ENCODE data around the gene MEIS2. TPM values are rescaled to one million over a fixed set of nuclear protein-coding genes. Genes with fewer than 3 reads are reported as not detected.

Gene MEIS2
- total RNA-seq, 4 donors from 2014 or later: 14.8 to 28.4 (median 20.4) TPM

- H3K36me3 ChIP-seq: no peaks in the 10 kb centered on the region
- no peaks in the 10 kb centered on the region for H3K9me3 ChIP-seq
- no peak overlapping the region for H3K27ac ChIP-seq
- no peaks in the 10 kb centered on the region for H3K4me1 ChIP-seq
- TF ChIP-seq POLR2A (IDR thresholded peaks at IDR 0.05): no peak
- no peak for TF ChIP-seq CTCF (IDR thresholded peaks at IDR 0.05)
- DNase-seq: no peak
- H3K4me3 ChIP-seq (replicated peaks in 1 of 3): no peak overlapping the region
- WGBS, 2 donors: 54 to 56% methylated on average over 4 of the region's 4 CpGs
- H3K27me3 ChIP-seq: no peaks in the 10 kb centered on the region
- intact Hi-C loops (cut with DNase I): no loop called here
Observed at GRCh38 chr15:37130356-37130755, 30.0 kb upstream of the MEIS2 start.

GRCh38 chr15:37125143-37125542 is 24.8 kb upstream of the MEIS2 start:
- no peak overlapping the region for H3K27ac ChIP-seq
- H3K27me3 ChIP-seq: no peaks in the 10 kb centered on the region
- no peak overlapping the region for H3K4me3 ChIP-seq (replicated peaks in 1 of 3)
- 68 to 74% methylated on average over 4 of the region's 4 CpGs for whole genome bisulfite sequencing, 2 donors
- TF ChIP-seq CTCF (IDR thresholded peaks at IDR 0.05): no peak
- TF ChIP-seq POLR2A (IDR thresholded peaks at IDR 0.05): no peak
- intact Hi-C loops (cut with DNase I): no loop called here
- no peaks in the 10 kb centered on the region for H3K9me3 ChIP-seq
- no peak for DNase-seq
- no peaks in the 10 kb centered on the region for H3K36me3 ChIP-seq
- H3K4me1 ChIP-seq: no peaks in the 10 kb centered on the region

- intact Hi-C loops (cut with DNase I): no loop called here
- no peak for TF ChIP-seq CTCF (IDR thresholded peaks at IDR 0.05)
- TF ChIP-seq POLR2A (IDR thresholded peaks at IDR 0.05): no peak
Observed at GRCh38 chr15:37124331-37124730, 24.0 kb upstream of the MEIS2 start.

GRCh38 chr15:37122703-37123102 is 22.4 kb upstream of the MEIS2 start:
- 68 to 87% methylated on average over 1 of the region's 1 CpG for WGBS, 2 donors
- Histone ChIP-seq H3K4me3 (replicated peaks in 1 of 3) (no peak overlapping the region), H3K9me3 (no peaks in the 10 kb centered on the region), H3K27ac (no peak overlapping the region), H3K27me3 (no peaks in the 10 kb centered on the region), H3K36me3 (no peaks in the 10 kb centered on the region), H3K4me1 (no peaks in the 10 kb centered on the region)
- no peak for TF ChIP-seq POLR2A (IDR thresholded peaks at IDR 0.05)
- no peak for TF ChIP-seq CTCF (IDR thresholded peaks at IDR 0.05)
- intact Hi-C loops (cut with DNase I): no loop called here
- no peak for DNase-seq

More at GRCh38 chr15:37124331-37124730, 24.0 kb upstream of the MEIS2 start:
- H3K27ac ChIP-seq: no peak overlapping the region
- no peaks in the 10 kb centered on the region for H3K27me3 ChIP-seq
- DNase-seq: no peak
- H3K4me3 ChIP-seq (replicated peaks in 1 of 3): no peak overlapping the region
- H3K36me3 ChIP-seq: no peaks in the 10 kb centered on the region
- H3K9me3 ChIP-seq: no peaks in the 10 kb centered on the region
- H3K4me1 ChIP-seq: no peaks in the 10 kb centered on the region

GRCh38 chr15:37121492-37121891 is 21.1 kb upstream of the MEIS2 start:
- H3K27ac ChIP-seq: no peak overlapping the region
- TF ChIP-seq CTCF (IDR thresholded peaks at IDR 0.05) (no peak), POLR2A (IDR thresholded peaks at IDR 0.05) (no peak)
- no peaks in the 10 kb centered on the region for H3K27me3 ChIP-seq
- WGBS, 2 donors: 96% methylated on average over 1 of the region's 1 CpG
- H3K9me3 ChIP-seq: no peaks in the 10 kb centered on the region
- intact Hi-C loops (cut with DNase I): no loop called here
- DNase-seq: no peak
- no peaks in the 10 kb centered on the region for H3K36me3 ChIP-seq
- no peak overlapping the region for H3K4me3 ChIP-seq (replicated peaks in 1 of 3)
- H3K4me1 ChIP-seq: no peaks in the 10 kb centered on the region

Measured in thyroid gland (tissue), 4 donors.